Esophagus squamous epithelium (tissue), 4 donors: Measurements from ENCODE around the gene PDRG1.

ENCODE experiments used
- POLR2A ChIP-seq, 4 donors: fragments of 450-650 bp; IDR thresholded peaks; one replicate each; pipeline ENCODE4 v1.6.1; 2017; ENCODE audit warnings: antibody characterized with exemption in 4 of 4, mild to moderate bottlenecking in 4 of 4, moderate library complexity in 3 of 4
- TF ChIP-seq, protein P1 (sequence below), 6 experiments: fragments of 450-650 bp in 4 of 6; fragments of 200-600 bp in 2 of 6; sonication (generic) in 2 of 6; IDR thresholded peaks; one replicate each; pipeline ENCODE4 v1.5.1; 2016 to 2019; ENCODE audit warnings: antibody characterized with exemption in 6 of 6, mild to moderate bottlenecking in 4 of 6, moderate library complexity in 4 of 6

DNA sequence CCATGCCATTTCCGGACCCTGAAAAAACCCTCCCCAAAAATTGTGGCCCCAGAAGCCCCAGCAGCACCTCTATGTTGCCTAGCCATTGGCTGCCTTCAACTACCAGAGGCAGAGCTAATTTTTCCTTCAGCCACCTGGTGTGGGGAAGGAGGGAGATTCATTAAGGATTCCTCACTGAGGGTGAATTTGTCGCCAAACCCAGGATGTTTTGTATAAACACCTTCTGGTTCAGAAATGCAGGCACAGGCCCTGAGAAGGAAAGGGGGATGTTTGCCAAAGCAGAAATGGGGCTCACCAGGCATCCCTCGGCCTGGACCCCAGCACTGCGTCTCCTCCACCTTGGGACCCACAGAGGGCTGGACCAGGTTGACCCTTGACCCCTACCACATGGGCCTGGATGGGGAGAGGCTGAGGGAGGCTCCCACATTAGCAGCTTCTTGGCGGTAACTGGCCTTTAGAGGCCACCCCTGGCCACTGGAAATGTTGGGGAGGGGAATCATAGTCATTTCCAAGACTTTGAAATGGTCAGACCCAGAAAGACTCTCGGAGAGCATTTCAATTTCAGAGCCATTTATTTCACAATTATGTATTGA, 1.8 kb upstream of the PDRG1 start:
- TF ChIP-seq, protein P1, sequence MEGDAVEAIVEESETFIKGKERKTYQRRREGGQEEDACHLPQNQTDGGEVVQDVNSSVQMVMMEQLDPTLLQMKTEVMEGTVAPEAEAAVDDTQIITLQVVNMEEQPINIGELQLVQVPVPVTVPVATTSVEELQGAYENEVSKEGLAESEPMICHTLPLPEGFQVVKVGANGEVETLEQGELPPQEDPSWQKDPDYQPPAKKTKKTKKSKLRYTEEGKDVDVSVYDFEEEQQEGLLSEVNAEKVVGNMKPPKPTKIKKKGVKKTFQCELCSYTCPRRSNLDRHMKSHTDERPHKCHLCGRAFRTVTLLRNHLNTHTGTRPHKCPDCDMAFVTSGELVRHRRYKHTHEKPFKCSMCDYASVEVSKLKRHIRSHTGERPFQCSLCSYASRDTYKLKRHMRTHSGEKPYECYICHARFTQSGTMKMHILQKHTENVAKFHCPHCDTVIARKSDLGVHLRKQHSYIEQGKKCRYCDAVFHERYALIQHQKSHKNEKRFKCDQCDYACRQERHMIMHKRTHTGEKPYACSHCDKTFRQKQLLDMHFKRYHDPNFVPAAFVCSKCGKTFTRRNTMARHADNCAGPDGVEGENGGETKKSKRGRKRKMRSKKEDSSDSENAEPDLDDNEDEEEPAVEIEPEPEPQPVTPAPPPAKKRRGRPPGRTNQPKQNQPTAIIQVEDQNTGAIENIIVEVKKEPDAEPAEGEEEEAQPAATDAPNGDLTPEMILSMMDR (IDR thresholded peaks at IDR 0.05): no peak
- no peak for TF ChIP-seq POLR2A (IDR thresholded peaks at IDR 0.05)
